Caco-2 (cell line): ENCODE measurements around the gene ZNF841. TPM values are rescaled to one million over a fixed set of nuclear protein-coding genes. Genes with fewer than 3 reads are reported as not detected.

Source experiments
- BruUV-seq: library from RNA; stranded (reverse); fragments of 400-500 nt; replicated peaks from 2 replicates; lab custom pipeline; 2021; lab: Mats Ljungman, UMichigan
- CTCF ChIA-PET: fragments of 300-600 bp; sonication (Branson Sonifier 250); formaldehyde crosslinking; loops from one replicate; lab custom pipeline; 2022; ENCODE audit warnings: antibody characterized with exemption; lab: Charles Lee
- POLR2A ChIA-PET: fragments of 300-600 bp; sonication (Branson Sonifier 250); formaldehyde crosslinking; loops from one replicate; lab custom pipeline; 2022; ENCODE audit warnings: antibody characterized with exemption; lab: Charles Lee
- DNase-seq, 2 experiments: peaks; one replicate each; pipeline versions ENCODE4 v3.0.0 to v3.0.0-alpha.2; 2020 to 2022
- H3K27me3 ChIP-seq: replicated peaks from 2 replicates; pipeline ENCODE4 v1.6.0; 2011; ENCODE audit warnings: low read length; ENCODE audit not compliant: control insufficient read depth, insufficient read depth
- H3K36me3 ChIP-seq: 2 replicates; pipeline ENCODE4 v1.5.1; 2011; ENCODE audit warnings: low read length; ENCODE audit not compliant: control insufficient read depth, insufficient read depth
- H3K4me1 ChIP-seq: fragments of 250-450 bp; sonication (Bioruptor Pico); 2 replicates; pipeline ENCODE4 v1.5.1; 2020; ENCODE audit warnings: mild to moderate bottlenecking
- H3K4me3 ChIP-seq: 2 replicates; pipeline ENCODE4 v1.5.1; 2011; ENCODE audit warnings: low read depth, mild to moderate bottlenecking, control low read depth, low read length
- H3K9me3 ChIP-seq: fragments of 250-450 bp; sonication (Bioruptor Pico); 2 replicates; pipeline ENCODE4 v1.5.1; 2020; ENCODE audit warnings: mild to moderate bottlenecking, moderate library complexity
- H3K27ac Mint-ChIP-seq: one replicate; pipeline ENCODE4 v1.8.0; 2022; ENCODE audit warnings: mixed read lengths; ENCODE audit not compliant: unreplicated experiment
- H3K27me3 Mint-ChIP-seq: one replicate; pipeline ENCODE4 v1.8.0; 2022; ENCODE audit warnings: mixed read lengths; ENCODE audit not compliant: insufficient read depth, unreplicated experiment
- H3K36me3 Mint-ChIP-seq: one replicate; pipeline ENCODE4 v1.8.0; 2022; ENCODE audit warnings: mild to moderate bottlenecking, mixed read lengths; ENCODE audit not compliant: insufficient read depth, unreplicated experiment
- H3K4me1 Mint-ChIP-seq: one replicate; pipeline ENCODE4 v1.8.0; 2022; ENCODE audit warnings: low read depth, mixed read lengths; ENCODE audit not compliant: unreplicated experiment
- H3K4me3 Mint-ChIP-seq: one replicate; pipeline ENCODE4 v1.8.0; 2022; ENCODE audit warnings: mild to moderate bottlenecking, moderate library complexity, mixed read lengths; ENCODE audit not compliant: unreplicated experiment
- H3K9me3 Mint-ChIP-seq: one replicate; pipeline ENCODE4 v1.8.0; 2022; ENCODE audit warnings: mixed read lengths; ENCODE audit not compliant: unreplicated experiment
- intact Hi-C: fragments of 100-400 bp; cut with micrococcal nuclease; formaldehyde crosslinking; loops from one replicate; pipeline ENCODE4 v1.10.0; 2022; ENCODE audit not compliant: unreplicated experiment
- total RNA-seq: library from RNA; stranded (reverse); gene quantifications from 2 replicates; pipeline ENCODE4 v1.2.3, GENCODE V29; 2022
- TF ChIP-seq, protein P1 (sequence below), 2 experiments: fragments of 200-600 bp in 1 of 2; IDR thresholded peaks; 1 replicate in 1 of 2; 2 replicates in 1 of 2; pipeline versions ENCODE4 v1.5.1 to v1.8.0; 2011 to 2022; ENCODE audit warnings: antibody characterized with exemption in 1 of 2, control low read depth in 1 of 2, inconsistent platforms in 1 of 2, low read depth in 1 of 2, low read length in 1 of 2, mild to moderate bottlenecking in 1 of 2, moderate library complexity in 1 of 2; ENCODE audit not compliant: insufficient read depth in 1 of 2, severe bottlenecking in 1 of 2, unreplicated experiment in 1 of 2

ZNF841 gene
- total RNA-seq, 1 experiment from 2014 or later, result 16.7 TPM

DNA sequence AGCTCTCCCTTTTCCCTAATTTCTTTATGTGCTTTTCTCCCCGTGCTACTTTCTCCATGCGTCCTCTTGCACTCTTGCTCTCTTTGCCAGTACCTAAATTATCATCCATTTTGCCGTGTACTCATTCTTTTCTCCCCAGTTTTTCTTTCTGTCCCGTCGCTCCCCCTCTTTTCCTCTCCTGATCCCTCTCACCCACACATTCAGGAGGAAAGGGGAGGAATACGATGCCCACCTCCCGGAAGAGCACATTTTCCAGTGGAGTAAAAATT lies 43.4 kb upstream of the ZNF841 start:
- CTCF ChIA-PET, result interaction anchor here (1.8 kb wide), 1 partner anchor 50 kb away, joined by 16 read pairs; the partner anchor contains the start of gene PPP2R1A
- intact Hi-C loops, result loop anchor here (1.0 to 2.0 kb wide), 2 partner anchors 44 to 50 kb away; partner anchors contain the start of gene ZNF841
- H3K4me3 ChIP-seq, result peak overlapping the region; percentile 82
- Mint-ChIP-seq H3K4me3 (peak overlapping the region; percentile 93), H3K36me3 (peaks cover 23% of the 10 kb centered on the region), H3K4me1 (peaks cover 10% of the 10 kb centered on the region), H3K27me3 (no peaks in the 10 kb centered on the region), H3K9me3 (peaks cover 10% of the 10 kb centered on the region), H3K27ac (peak overlapping the region; percentile 96)
- no peaks in the 10 kb centered on the region for H3K4me1 ChIP-seq
- H3K36me3 ChIP-seq, result no peaks in the 10 kb centered on the region
- H3K27me3 ChIP-seq, result no peaks in the 10 kb centered on the region
- TF ChIP-seq, protein P1, sequence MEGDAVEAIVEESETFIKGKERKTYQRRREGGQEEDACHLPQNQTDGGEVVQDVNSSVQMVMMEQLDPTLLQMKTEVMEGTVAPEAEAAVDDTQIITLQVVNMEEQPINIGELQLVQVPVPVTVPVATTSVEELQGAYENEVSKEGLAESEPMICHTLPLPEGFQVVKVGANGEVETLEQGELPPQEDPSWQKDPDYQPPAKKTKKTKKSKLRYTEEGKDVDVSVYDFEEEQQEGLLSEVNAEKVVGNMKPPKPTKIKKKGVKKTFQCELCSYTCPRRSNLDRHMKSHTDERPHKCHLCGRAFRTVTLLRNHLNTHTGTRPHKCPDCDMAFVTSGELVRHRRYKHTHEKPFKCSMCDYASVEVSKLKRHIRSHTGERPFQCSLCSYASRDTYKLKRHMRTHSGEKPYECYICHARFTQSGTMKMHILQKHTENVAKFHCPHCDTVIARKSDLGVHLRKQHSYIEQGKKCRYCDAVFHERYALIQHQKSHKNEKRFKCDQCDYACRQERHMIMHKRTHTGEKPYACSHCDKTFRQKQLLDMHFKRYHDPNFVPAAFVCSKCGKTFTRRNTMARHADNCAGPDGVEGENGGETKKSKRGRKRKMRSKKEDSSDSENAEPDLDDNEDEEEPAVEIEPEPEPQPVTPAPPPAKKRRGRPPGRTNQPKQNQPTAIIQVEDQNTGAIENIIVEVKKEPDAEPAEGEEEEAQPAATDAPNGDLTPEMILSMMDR (IDR thresholded peaks at IDR 0.05; ENCODE audit: insufficient read depth in 1 of 2, low read depth in 1 of 2, low read length in 1 of 2, severe bottlenecking in 1 of 2, unreplicated experiment in 1 of 2), result no peak
- DNase-seq, result no peak
- BruUV-seq, result no TSS peak
- POLR2A ChIA-PET, result interaction anchor here (1.8 kb wide), 1 partner anchor 50 kb away, joined by 7 read pairs; no protein-coding TSS in a partner anchor
- peaks cover 6% of the 10 kb centered on the region for H3K9me3 ChIP-seq

DNA sequence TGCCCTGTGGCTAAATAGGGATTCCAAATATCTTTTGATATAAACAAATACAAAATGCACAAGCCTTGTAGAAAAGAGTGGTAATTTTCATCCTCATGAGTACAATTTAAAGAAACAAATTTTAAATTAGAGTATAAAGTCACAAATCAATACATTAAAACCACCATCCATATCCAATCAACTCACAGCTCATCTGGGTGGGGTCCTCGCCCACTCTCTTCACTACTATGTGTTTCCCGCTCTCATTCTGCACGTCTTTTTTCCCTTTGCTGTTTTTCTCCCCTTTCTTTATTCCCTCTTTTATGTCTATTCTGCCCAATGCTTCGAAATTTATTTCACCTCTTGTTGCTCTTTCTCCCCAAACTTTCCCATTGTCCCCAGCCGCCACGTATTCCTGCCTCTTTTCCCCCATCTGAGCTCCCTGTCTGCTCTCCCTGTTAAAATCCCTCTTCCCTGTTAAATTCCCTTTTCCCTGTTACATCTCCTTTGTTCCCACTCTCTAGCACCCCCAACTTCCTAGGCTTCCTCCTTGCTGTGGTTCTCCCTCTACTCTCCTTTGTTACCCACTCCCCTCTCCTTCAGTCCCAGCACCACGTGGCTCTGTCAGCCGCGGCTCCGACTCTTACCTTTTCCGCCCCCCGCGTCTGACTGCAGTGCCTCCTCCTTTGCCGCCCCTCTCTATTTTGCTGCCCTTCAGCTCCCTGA lies 42.9 kb upstream of the ZNF841 start:
- Mint-ChIP-seq H3K9me3 (peaks cover 11% of the 10 kb centered on the region), H3K4me3 (peak overlapping the region; percentile 93), H3K27ac (peak overlapping the region; percentile 96), H3K4me1 (peaks cover 10% of the 10 kb centered on the region), H3K36me3 (peaks cover 23% of the 10 kb centered on the region), H3K27me3 (no peaks in the 10 kb centered on the region)
- Histone ChIP-seq H3K9me3 (peaks cover 11% of the 10 kb centered on the region), H3K4me1 (no peaks in the 10 kb centered on the region), H3K4me3 (peak overlapping the region; percentile 82), H3K36me3 (no peaks in the 10 kb centered on the region), H3K27me3 (no peaks in the 10 kb centered on the region)
- BruUV-seq, result no TSS peak
- ChIA-PET POLR2A (interaction anchor here (0.6 to 1.8 kb wide), 2 partner anchors 51 to 590 kb away, joined by 4 to 7 read pairs; no protein-coding TSS in a partner anchor), CTCF (interaction anchor here (0.6 to 1.8 kb wide), 2 partner anchors 51 to 98 kb away, joined by 3 to 16 read pairs; partner anchors contain the start of gene PPP2R1A)
- TF ChIP-seq, protein P1 (IDR thresholded peaks at IDR 0.05; ENCODE audit: insufficient read depth in 1 of 2, low read depth in 1 of 2, low read length in 1 of 2, severe bottlenecking in 1 of 2, unreplicated experiment in 1 of 2), result no peak
- peak; percentile 49 to 52 for DNase-seq
- intact Hi-C loops, result loop anchor here (2.0 kb wide), 1 partner anchor 44 kb away; the partner anchor contains the start of gene ZNF841

DNA sequence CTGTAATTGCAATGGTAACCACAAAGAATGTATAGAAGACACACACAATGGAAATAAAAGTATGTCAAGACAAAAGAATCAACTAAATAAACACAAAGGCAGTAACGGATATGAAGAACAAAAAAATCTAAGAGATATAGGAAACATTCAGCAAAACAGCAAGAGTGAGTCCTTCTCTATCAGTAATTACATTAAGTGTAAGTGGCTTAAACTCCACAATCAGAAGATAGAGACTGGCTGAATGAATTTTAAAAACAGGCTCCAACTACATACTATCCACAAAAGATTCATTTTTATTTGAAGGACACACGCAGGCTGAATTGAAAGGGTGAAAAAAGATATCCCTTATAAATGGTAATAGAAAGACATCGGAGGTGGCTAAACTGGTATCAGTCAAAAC lies 24.7 kb upstream of the ZNF841 start:
- Histone ChIP-seq H3K9me3 (peaks cover 48% of the 10 kb centered on the region), H3K27me3 (no peaks in the 10 kb centered on the region), H3K4me3 (no peak overlapping the region), H3K36me3 (0 out of 2 replicates have a peak, but pooled peaks cover 1% of the 10 kb centered on the region), H3K4me1 (no peaks in the 10 kb centered on the region)
- Mint-ChIP-seq H3K27ac (no peak overlapping the region), H3K36me3 (peaks cover 34% of the 10 kb centered on the region), H3K4me1 (no peaks in the 10 kb centered on the region), H3K27me3 (no peaks in the 10 kb centered on the region), H3K4me3 (no peak overlapping the region), H3K9me3 (peaks cover 62% of the 10 kb centered on the region)
- intact Hi-C loops, result no loop called here
- BruUV-seq, result no TSS peak
- TF ChIP-seq, protein P1 (IDR thresholded peaks at IDR 0.05; ENCODE audit: insufficient read depth in 1 of 2, low read depth in 1 of 2, low read length in 1 of 2, severe bottlenecking in 1 of 2, unreplicated experiment in 1 of 2), result no peak
- POLR2A ChIA-PET, result no interaction called here
- no peak for DNase-seq
- CTCF ChIA-PET, result no interaction called here
